WTC11 (cell line): ENCODE data around the gene ELP5. TPM values are rescaled to one million over a fixed set of nuclear protein-coding genes. Genes with fewer than 3 reads are reported as not detected.

Experiments
- ATAC-seq: fragments of 200-7000 bp; cut with Tn5 transposase; 2 replicates; pipeline ENCODE4 v1.10.0; 2021; ENCODE audit warnings: mild to moderate bottlenecking, moderate library complexity
- CTCF ChIA-PET: fragments of 300-600 bp; sonication (Branson Sonifier 250); formaldehyde crosslinking; loops from one replicate; lab custom pipeline; 2021; ENCODE audit warnings: antibody characterized with exemption; lab: Charles Lee
- POLR2A ChIA-PET: fragments of 350-600 bp; sonication (Branson Sonifier 250); formaldehyde crosslinking; loops from one replicate; lab custom pipeline; 2021; ENCODE audit warnings: antibody characterized with exemption; lab: Charles Lee
- DNase-seq: peaks from one replicate; pipeline ENCODE4 v3.0.0; 2021; ENCODE audit warnings: low spot score
- H3K27ac Mint-ChIP-seq: 2 replicates; pipeline ENCODE4 v1.8.0; 2021; ENCODE audit warnings: mixed read lengths
- H3K27me3 Mint-ChIP-seq: 2 replicates; pipeline ENCODE4 v1.8.0; 2021; ENCODE audit warnings: low read depth, mild to moderate bottlenecking, moderate library complexity, mixed read lengths
- H3K36me3 Mint-ChIP-seq: 2 replicates; pipeline ENCODE4 v1.8.0; 2021; ENCODE audit warnings: mixed read lengths
- H3K4me1 Mint-ChIP-seq: 2 replicates; pipeline ENCODE4 v1.8.0; 2022; ENCODE audit warnings: mixed read lengths
- H3K4me3 Mint-ChIP-seq: 2 replicates; pipeline ENCODE4 v1.8.0; 2021; ENCODE audit warnings: mild to moderate bottlenecking, moderate library complexity, mixed read lengths
- H3K9me3 Mint-ChIP-seq: 2 replicates; pipeline ENCODE4 v1.8.0; 2021; ENCODE audit warnings: mixed read lengths
- FOXJ3 ChIP-seq: sonication (generic); formaldehyde crosslinking; IDR thresholded peaks from 2 replicates; pipeline ENCODE4 v1.9.0; 2021; ENCODE audit warnings: missing genetic modification reagents, mild to moderate bottlenecking, borderline replicate concordance
- FOXK1 ChIP-seq: sonication (generic); formaldehyde crosslinking; IDR thresholded peaks from 2 replicates; pipeline ENCODE4 v1.8.0; 2022; ENCODE audit warnings: mild to moderate bottlenecking, moderate library complexity, missing genetic modification reagents
- GABPB1 ChIP-seq: sonication (generic); formaldehyde crosslinking; IDR thresholded peaks from 2 replicates; pipeline ENCODE4 v1.8.1; 2023; ENCODE audit warnings: mild to moderate bottlenecking, missing genetic modification reagents
- MXD4 ChIP-seq: fragments of 250-450 bp; sonication (Bioruptor Pico); IDR thresholded peaks from 2 replicates; pipeline ENCODE4 v1.8.0; 2021; ENCODE audit warnings: mild to moderate bottlenecking, moderate library complexity, borderline replicate concordance
- NFYB ChIP-seq: sonication (generic); formaldehyde crosslinking; conservative IDR thresholded peaks from 2 replicates; pipeline ENCODE4 v1.8.0; 2022; ENCODE audit warnings: low read depth, missing genetic modification reagents
- SP1 ChIP-seq: sonication (generic); formaldehyde crosslinking; conservative IDR thresholded peaks from 2 replicates; pipeline ENCODE4 v1.8.1; 2022; ENCODE audit warnings: missing genetic modification reagents
- TEAD1 ChIP-seq: sonication (generic); formaldehyde crosslinking; IDR thresholded peaks from 2 replicates; pipeline ENCODE4 v1.8.0; 2022; ENCODE audit warnings: mild to moderate bottlenecking, missing genetic modification reagents
- TP53 ChIP-seq: sonication (generic); formaldehyde crosslinking; IDR thresholded peaks from 2 replicates; pipeline ENCODE4 v1.8.1; 2023; ENCODE audit warnings: mild to moderate bottlenecking, missing genetic modification reagents
- ZNF138 ChIP-seq: sonication (generic); formaldehyde crosslinking; conservative IDR thresholded peaks from 2 replicates; pipeline ENCODE4 v1.8.1; 2022; ENCODE audit warnings: mild to moderate bottlenecking, moderate library complexity, missing genetic modification reagents
- ZNF317 ChIP-seq: sonication (generic); formaldehyde crosslinking; IDR thresholded peaks from 2 replicates; pipeline ENCODE4 v1.8.1; 2023; ENCODE audit warnings: low read depth, mild to moderate bottlenecking, moderate library complexity, missing genetic modification reagents, borderline replicate concordance
- ZNF671 ChIP-seq: fragments of 250-450 bp; sonication (Bioruptor Pico); IDR thresholded peaks from 2 replicates; pipeline ENCODE4 v1.8.0; 2021; ENCODE audit warnings: mild to moderate bottlenecking
- total RNA-seq: library from RNA; stranded (reverse); gene quantifications from 3 replicates; pipeline ENCODE4 v1.2.3, GENCODE V29; 2021
- TF ChIP-seq, protein P1 (sequence below): fragments of 250-450 bp; sonication (Bioruptor Pico); IDR thresholded peaks from 2 replicates; pipeline ENCODE4 v1.9.0; 2021; ENCODE audit warnings: mild to moderate bottlenecking
- TF ChIP-seq, protein P2 (sequence below): sonication (generic); formaldehyde crosslinking; IDR thresholded peaks from 2 replicates; pipeline ENCODE4 v1.8.1; 2022; ENCODE audit warnings: low read depth, missing genetic modification reagents, borderline replicate concordance
- TF ChIP-seq, protein P3 (sequence below): sonication (generic); formaldehyde crosslinking; IDR thresholded peaks from 2 replicates; pipeline ENCODE4 v1.8.0; 2022; ENCODE audit warnings: mild to moderate bottlenecking, missing genetic modification reagents
- TF ChIP-seq, protein P4 (sequence below): sonication (generic); formaldehyde crosslinking; IDR thresholded peaks from 2 replicates; pipeline ENCODE4 v1.8.0; 2022; ENCODE audit warnings: mild to moderate bottlenecking, missing genetic modification reagents
- TF ChIP-seq, protein P5 (sequence below): sonication (generic); formaldehyde crosslinking; IDR thresholded peaks from 2 replicates; pipeline ENCODE4 v1.8.1; 2023; ENCODE audit warnings: mild to moderate bottlenecking, missing genetic modification reagents, borderline replicate concordance
- TF ChIP-seq, protein P6 (sequence below): fragments of 250-450 bp; sonication (Bioruptor Pico); conservative IDR thresholded peaks from 2 replicates; pipeline ENCODE4 v1.9.0; 2021; ENCODE audit warnings: mild to moderate bottlenecking
- TF ChIP-seq, protein P7 (sequence below): fragments of 250-450 bp; sonication (Bioruptor Pico); IDR thresholded peaks from 2 replicates; pipeline ENCODE4 v1.9.0; 2021; ENCODE audit warnings: moderate library complexity, mild to moderate bottlenecking, inconsistent platforms, borderline replicate concordance
- TF ChIP-seq, protein P8 (sequence below): sonication (generic); formaldehyde crosslinking; IDR thresholded peaks from 2 replicates; pipeline ENCODE4 v1.8.0; 2022; ENCODE audit warnings: mild to moderate bottlenecking, missing genetic modification reagents

ELP5 gene
- total RNA-seq, 1 experiment from 2014 or later = 101 TPM

DNA sequence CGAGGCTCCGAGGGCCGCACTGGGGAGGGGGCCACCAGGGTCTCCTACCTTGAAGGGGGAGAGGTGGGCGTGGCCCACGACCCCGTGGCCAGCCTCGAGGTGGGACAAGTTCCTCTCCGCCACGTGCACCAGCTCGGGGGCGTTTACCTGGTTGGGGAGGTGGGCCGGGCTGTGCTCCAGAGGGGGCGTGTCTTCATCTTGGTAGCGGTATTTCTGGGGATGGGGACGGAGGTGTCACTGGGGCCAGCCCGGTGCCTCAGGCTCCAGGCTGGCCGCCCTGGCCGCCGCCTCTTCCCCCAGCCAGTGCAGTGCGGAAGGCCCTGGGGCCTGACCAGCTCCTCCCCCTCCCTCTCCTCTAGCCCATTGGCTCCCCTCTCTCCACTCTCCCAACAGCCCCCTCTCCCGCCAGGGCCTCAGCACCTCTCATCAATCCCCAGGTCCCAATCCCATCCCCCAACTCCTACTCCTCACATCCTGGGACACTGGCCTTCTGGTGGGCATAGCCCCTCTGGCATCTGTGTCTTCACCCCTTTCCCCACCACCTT lies 43.9 kb upstream of the ELP5 start (continued):
- TF ChIP-seq, protein P1, sequence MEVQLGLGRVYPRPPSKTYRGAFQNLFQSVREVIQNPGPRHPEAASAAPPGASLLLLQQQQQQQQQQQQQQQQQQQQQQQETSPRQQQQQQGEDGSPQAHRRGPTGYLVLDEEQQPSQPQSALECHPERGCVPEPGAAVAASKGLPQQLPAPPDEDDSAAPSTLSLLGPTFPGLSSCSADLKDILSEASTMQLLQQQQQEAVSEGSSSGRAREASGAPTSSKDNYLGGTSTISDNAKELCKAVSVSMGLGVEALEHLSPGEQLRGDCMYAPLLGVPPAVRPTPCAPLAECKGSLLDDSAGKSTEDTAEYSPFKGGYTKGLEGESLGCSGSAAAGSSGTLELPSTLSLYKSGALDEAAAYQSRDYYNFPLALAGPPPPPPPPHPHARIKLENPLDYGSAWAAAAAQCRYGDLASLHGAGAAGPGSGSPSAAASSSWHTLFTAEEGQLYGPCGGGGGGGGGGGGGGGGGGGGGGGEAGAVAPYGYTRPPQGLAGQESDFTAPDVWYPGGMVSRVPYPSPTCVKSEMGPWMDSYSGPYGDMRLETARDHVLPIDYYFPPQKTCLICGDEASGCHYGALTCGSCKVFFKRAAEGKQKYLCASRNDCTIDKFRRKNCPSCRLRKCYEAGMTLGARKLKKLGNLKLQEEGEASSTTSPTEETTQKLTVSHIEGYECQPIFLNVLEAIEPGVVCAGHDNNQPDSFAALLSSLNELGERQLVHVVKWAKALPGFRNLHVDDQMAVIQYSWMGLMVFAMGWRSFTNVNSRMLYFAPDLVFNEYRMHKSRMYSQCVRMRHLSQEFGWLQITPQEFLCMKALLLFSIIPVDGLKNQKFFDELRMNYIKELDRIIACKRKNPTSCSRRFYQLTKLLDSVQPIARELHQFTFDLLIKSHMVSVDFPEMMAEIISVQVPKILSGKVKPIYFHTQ (CRISPR knock-in tag) = no peak
- TF ChIP-seq FOXJ3 (CRISPR knock-in tag) (no peak), TP53 (CRISPR knock-in tag) (no peak), GABPB1 (CRISPR knock-in tag) (no peak), TEAD1 (CRISPR knock-in tag) (no peak), ZNF317 (CRISPR knock-in tag) (no peak), SP1 (CRISPR knock-in tag) (peak; percentile 61; the same call in 1 of the 2 replicates), FOXK1 (CRISPR knock-in tag) (peak; percentile 65; the same call in 1 of the 2 replicates), ZNF138 (CRISPR knock-in tag) (no peak), MXD4 (CRISPR knock-in tag) (no peak)
- TF ChIP-seq, protein P2, sequence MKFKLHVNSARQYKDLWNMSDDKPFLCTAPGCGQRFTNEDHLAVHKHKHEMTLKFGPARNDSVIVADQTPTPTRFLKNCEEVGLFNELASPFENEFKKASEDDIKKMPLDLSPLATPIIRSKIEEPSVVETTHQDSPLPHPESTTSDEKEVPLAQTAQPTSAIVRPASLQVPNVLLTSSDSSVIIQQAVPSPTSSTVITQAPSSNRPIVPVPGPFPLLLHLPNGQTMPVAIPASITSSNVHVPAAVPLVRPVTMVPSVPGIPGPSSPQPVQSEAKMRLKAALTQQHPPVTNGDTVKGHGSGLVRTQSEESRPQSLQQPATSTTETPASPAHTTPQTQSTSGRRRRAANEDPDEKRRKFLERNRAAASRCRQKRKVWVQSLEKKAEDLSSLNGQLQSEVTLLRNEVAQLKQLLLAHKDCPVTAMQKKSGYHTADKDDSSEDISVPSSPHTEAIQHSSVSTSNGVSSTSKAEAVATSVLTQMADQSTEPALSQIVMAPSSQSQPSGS = no peak
- TF ChIP-seq, protein P3, sequence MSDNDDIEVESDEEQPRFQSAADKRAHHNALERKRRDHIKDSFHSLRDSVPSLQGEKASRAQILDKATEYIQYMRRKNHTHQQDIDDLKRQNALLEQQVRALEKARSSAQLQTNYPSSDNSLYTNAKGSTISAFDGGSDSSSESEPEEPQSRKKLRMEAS = peak; percentile 92
- TF ChIP-seq, protein P4, sequence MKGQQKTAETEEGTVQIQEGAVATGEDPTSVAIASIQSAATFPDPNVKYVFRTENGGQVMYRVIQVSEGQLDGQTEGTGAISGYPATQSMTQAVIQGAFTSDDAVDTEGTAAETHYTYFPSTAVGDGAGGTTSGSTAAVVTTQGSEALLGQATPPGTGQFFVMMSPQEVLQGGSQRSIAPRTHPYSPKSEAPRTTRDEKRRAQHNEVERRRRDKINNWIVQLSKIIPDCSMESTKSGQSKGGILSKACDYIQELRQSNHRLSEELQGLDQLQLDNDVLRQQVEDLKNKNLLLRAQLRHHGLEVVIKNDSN (CRISPR knock-in tag) = peak; percentile 48; the same call in 1 of the 2 replicates
- TF ChIP-seq, protein P5, sequence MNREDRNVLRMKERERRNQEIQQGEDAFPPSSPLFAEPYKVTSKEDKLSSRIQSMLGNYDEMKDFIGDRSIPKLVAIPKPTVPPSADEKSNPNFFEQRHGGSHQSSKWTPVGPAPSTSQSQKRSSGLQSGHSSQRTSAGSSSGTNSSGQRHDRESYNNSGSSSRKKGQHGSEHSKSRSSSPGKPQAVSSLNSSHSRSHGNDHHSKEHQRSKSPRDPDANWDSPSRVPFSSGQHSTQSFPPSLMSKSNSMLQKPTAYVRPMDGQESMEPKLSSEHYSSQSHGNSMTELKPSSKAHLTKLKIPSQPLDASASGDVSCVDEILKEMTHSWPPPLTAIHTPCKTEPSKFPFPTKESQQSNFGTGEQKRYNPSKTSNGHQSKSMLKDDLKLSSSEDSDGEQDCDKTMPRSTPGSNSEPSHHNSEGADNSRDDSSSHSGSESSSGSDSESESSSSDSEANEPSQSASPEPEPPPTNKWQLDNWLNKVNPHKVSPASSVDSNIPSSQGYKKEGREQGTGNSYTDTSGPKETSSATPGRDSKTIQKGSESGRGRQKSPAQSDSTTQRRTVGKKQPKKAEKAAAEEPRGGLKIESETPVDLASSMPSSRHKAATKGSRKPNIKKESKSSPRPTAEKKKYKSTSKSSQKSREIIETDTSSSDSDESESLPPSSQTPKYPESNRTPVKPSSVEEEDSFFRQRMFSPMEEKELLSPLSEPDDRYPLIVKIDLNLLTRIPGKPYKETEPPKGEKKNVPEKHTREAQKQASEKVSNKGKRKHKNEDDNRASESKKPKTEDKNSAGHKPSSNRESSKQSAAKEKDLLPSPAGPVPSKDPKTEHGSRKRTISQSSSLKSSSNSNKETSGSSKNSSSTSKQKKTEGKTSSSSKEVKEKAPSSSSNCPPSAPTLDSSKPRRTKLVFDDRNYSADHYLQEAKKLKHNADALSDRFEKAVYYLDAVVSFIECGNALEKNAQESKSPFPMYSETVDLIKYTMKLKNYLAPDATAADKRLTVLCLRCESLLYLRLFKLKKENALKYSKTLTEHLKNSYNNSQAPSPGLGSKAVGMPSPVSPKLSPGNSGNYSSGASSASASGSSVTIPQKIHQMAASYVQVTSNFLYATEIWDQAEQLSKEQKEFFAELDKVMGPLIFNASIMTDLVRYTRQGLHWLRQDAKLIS (CRISPR knock-in tag) = no peak
- TF ChIP-seq, all 79 proteins: peak for 6

DNA sequence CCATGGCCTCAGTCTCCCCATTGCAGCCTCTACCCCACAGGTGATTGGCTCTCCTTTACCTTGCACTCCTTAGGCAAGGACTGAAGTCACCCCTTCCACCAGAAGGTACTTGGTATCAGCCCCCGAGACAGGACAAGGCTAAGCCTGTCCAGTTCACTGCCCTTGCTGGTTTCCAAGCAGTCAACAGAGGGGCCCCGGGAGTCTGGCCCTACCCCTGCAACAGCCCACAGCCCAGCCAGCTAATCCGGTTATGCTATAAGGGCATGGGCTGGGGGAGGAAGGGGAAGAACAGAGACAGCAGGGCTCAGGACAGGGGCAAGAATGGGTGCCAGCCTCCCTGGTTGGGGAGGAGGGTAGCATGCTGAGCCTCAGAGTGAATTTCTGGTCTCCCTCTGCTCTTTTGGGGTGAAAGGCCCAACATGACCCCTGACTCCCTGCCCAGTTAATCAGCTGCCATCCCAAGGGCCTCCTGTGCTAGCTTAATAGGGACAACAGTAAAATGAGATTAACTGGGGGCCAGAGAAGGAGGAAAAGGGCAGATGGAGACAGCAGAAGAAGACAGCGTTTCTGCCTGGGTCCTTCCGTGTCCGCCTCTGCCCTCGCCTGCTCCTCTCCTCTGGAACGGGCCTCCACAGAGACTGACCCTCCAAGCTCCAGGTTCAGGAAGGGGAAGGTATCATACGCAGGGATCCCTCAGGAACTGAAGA lies 43.1 kb upstream of the ELP5 start:
- Mint-ChIP-seq H3K27ac (peak overlapping the region; percentile 69), H3K9me3 (no peaks in the 10 kb centered on the region), H3K27me3 (no peaks in the 10 kb centered on the region), H3K4me3 (peak overlapping the region; percentile 57), H3K4me1 (peaks cover 63% of the 10 kb centered on the region), H3K36me3 (no peaks in the 10 kb centered on the region; the same call in 1 of the 2 replicates)
- POLR2A ChIA-PET = no interaction called here
- DNase-seq = no peak
- CTCF ChIA-PET = interaction anchor here (1.4 to 3.1 kb wide), 4 partner anchors 10 to 163 kb away, joined by 6 to 24 read pairs (median 9); partner anchors contain the start of genes ACADVL and DLG4
- ATAC-seq = no peak
- TF ChIP-seq, protein P6, sequence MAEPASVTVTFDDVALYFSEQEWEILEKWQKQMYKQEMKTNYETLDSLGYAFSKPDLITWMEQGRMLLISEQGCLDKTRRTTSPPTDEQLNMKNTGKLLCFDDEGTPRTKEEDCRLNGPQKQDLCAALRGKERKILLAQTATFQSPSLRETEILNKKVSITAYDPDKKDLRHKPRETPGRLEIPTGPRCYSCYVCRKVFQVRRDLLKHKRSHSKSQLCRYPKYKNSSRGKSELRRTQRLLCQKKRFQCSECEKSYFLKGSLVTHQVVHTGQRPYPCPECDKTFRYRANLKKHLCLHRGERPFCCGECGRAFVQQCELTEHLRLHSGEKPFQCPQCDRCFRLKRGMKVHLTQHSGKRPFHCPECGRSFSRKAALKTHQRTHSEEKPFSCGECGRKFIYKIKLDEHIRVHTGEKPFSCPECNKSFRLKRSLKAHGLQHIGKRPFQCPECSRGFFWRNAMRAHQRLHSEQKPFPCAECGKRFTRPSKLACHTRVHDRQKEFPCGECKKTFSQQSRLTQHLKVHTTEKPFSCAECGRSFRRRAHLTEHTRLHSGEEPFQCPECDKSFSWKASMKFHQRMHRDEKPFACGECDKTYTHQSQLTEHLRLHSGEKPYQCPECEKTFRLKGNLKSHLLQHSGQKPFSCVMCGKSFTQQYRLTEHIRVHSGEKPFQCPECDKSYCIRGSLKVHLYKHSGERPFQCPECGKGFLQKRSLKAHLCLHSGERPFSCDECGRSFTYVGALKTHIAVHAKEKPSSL (CRISPR knock-in tag) = no peak
- TF ChIP-seq NFYB (CRISPR knock-in tag) (no peak), ZNF671 (CRISPR knock-in tag) (no peak)
- TF ChIP-seq, protein P7, sequence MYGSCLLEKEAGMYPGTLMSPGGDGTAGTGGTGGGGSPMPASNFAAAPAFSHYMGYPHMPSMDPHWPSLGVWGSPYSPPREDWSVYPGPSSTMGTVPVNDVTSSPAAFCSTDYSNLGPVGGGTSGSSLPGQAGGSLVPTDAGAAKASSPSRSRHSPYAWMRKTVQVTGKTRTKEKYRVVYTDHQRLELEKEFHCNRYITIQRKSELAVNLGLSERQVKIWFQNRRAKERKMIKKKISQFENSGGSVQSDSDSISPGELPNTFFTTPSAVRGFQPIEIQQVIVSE = no peak
- TF ChIP-seq, protein P8, sequence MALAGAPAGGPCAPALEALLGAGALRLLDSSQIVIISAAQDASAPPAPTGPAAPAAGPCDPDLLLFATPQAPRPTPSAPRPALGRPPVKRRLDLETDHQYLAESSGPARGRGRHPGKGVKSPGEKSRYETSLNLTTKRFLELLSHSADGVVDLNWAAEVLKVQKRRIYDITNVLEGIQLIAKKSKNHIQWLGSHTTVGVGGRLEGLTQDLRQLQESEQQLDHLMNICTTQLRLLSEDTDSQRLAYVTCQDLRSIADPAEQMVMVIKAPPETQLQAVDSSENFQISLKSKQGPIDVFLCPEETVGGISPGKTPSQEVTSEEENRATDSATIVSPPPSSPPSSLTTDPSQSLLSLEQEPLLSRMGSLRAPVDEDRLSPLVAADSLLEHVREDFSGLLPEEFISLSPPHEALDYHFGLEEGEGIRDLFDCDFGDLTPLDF = no peak
